Mesendoderm (in vitro differentiated cells): Measurements from ENCODE around the gene NDST3.

Experiments used
- DNase-seq: peaks from one replicate; pipeline ENCODE4 v3.0.0; 2013
- H2AK5ac ChIP-seq: 2 replicates; pipeline ENCODE4 v1.6.1; 2013; ENCODE audit warnings: low read length, inconsistent platforms
- H2BK120ac ChIP-seq: 2 replicates; pipeline ENCODE4 v1.6.1; 2013; ENCODE audit warnings: low read depth, mild to moderate bottlenecking, low read length, moderate library complexity, mixed read lengths
- H2BK15ac ChIP-seq: replicated peaks from 2 replicates; pipeline ENCODE4 v1.6.1; 2013; ENCODE audit warnings: low read depth, mild to moderate bottlenecking, moderate library complexity
- H2BK5ac ChIP-seq: 2 replicates; pipeline ENCODE4 v1.6.1; 2013; ENCODE audit warnings: low read length, inconsistent platforms
- H3K18ac ChIP-seq: 2 replicates; pipeline ENCODE4 v1.6.1; 2013; ENCODE audit warnings: mild to moderate bottlenecking, low read length, mixed read lengths
- H3K23ac ChIP-seq: one replicate; pipeline ENCODE4 v1.6.1; 2013; ENCODE audit warnings: low read length
- H3K27ac ChIP-seq: 2 replicates; pipeline ENCODE4 v1.5.1; 2013; ENCODE audit warnings: low read depth, mild to moderate bottlenecking, inconsistent platforms, low read length, moderate library complexity
- H3K27me3 ChIP-seq: 2 replicates; pipeline ENCODE4 v1.6.1; 2013; ENCODE audit warnings: low read length, control low read depth, mild to moderate bottlenecking, inconsistent platforms; ENCODE audit not compliant: insufficient read depth, poor library complexity
- H3K36me3 ChIP-seq: 2 replicates; pipeline ENCODE4 v1.6.1; 2013; ENCODE audit warnings: low read length, inconsistent platforms; ENCODE audit not compliant: control insufficient read depth, insufficient read depth
- H3K4ac ChIP-seq: one replicate; pipeline ENCODE4 v1.6.1; 2013; ENCODE audit warnings: low read depth, mild to moderate bottlenecking, low read length, moderate library complexity
- H3K4me1 ChIP-seq: 2 replicates; pipeline ENCODE4 v1.6.1; 2013; ENCODE audit warnings: low read depth, low read length, inconsistent platforms; ENCODE audit not compliant: control insufficient read depth
- H3K4me2 ChIP-seq: 2 replicates; pipeline ENCODE4 v1.6.1; 2013; ENCODE audit warnings: low read length
- H3K4me3 ChIP-seq: 2 replicates; pipeline ENCODE4 v1.5.1; 2013; ENCODE audit warnings: mild to moderate bottlenecking, low read length
- H3K56ac ChIP-seq: one replicate; pipeline ENCODE4 v1.6.1; 2013; ENCODE audit warnings: low read length
- H3K79me1 ChIP-seq: 2 replicates; pipeline ENCODE4 v1.6.1; 2013; ENCODE audit warnings: low read length, inconsistent platforms
- H3K79me2 ChIP-seq: 2 replicates; pipeline ENCODE4 v1.6.1; 2013; ENCODE audit warnings: mild to moderate bottlenecking, low read length; ENCODE audit not compliant: control insufficient read depth, insufficient read depth
- H3K9ac ChIP-seq: 2 replicates; pipeline ENCODE4 v1.6.1; 2013; ENCODE audit warnings: low read length, inconsistent platforms
- H4K5ac ChIP-seq: one replicate; pipeline ENCODE4 v1.6.1; 2013; ENCODE audit warnings: low read length
- H4K8ac ChIP-seq: one replicate; pipeline ENCODE4 v1.6.1; 2013; ENCODE audit warnings: low read depth, mild to moderate bottlenecking, control low read depth, low read length, moderate library complexity
- WGBS: extraction: QIAGEN DNeasy Blood & Tissue Kit; methylation state at CpG from one replicate; pipeline ENCODE4 v1.1.7; 2013; ENCODE audit warnings: low lambda C conversion rate, missing lambda C conversion rate; ENCODE audit not compliant: insufficient coverage; ENCODE audit errors: extremely low coverage; 5-methylcytosine and 5-hydroxymethylcytosine counted together

Gene NDST3

GRCh38 chr4:118171381-118171780 lies 137.1 kb downstream of the NDST3 start:
- H3K4me3 ChIP-seq, result no peak overlapping the region
- H3K36me3 ChIP-seq, result no peaks in the 10 kb centered on the region
- no peaks in the 10 kb centered on the region for H3K79me1 ChIP-seq
- H4K5ac ChIP-seq, result no peak overlapping the region
- no peak overlapping the region for H3K18ac ChIP-seq
- H2AK5ac ChIP-seq, result no peak overlapping the region
- H2BK5ac ChIP-seq, result no peak overlapping the region
- no peak for DNase-seq
- H3K27me3 ChIP-seq, result no peaks in the 10 kb centered on the region
- H2BK15ac ChIP-seq, result no peak overlapping the region
- no peak overlapping the region for H2BK120ac ChIP-seq
- H3K4me1 ChIP-seq, result peaks cover 6% of the 10 kb centered on the region
- no peak overlapping the region for H3K56ac ChIP-seq
- H3K79me2 ChIP-seq, result no peaks in the 10 kb centered on the region
- no peak overlapping the region for H3K27ac ChIP-seq
- H3K9ac ChIP-seq, result no peak overlapping the region
- no peak overlapping the region for H3K4me2 ChIP-seq
- WGBS, result no CpG with 5 or more reads among the region's 4 CpGs
- H4K8ac ChIP-seq, result no peak overlapping the region
- no peak overlapping the region for H3K23ac ChIP-seq
- H3K4ac ChIP-seq, result no peak overlapping the region

DNA sequence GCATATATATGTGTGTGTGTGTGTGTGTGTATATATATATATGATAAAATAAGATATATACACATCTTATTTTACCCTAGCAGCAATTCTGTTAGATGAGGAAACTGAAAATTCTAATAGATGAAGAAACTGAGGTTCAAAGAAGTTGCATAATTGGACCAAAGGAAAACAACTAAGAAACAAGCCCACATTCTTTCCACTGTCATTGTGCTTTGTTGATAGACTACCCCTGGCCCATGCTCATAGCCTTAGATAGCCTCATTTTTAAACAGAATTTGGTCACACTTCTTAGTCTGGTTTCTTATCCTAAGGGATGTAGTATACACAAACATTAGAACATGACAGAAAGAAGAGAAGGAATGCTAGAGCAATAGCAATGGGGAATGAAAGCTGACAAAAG lies 138.8 kb downstream of the NDST3 start:
- H3K79me1 ChIP-seq, result no peaks in the 10 kb centered on the region
- no peak overlapping the region for H3K56ac ChIP-seq
- no peak overlapping the region for H3K9ac ChIP-seq
- no peaks in the 10 kb centered on the region for H3K27me3 ChIP-seq
- no peak overlapping the region for H2BK5ac ChIP-seq
- no peak overlapping the region for H3K4me2 ChIP-seq
- H4K8ac ChIP-seq, result no peak overlapping the region
- DNase-seq, result no peak
- no peak overlapping the region for H3K4me3 ChIP-seq
- no peaks in the 10 kb centered on the region for H3K36me3 ChIP-seq
- H2BK120ac ChIP-seq, result no peak overlapping the region
- no peak overlapping the region for H2AK5ac ChIP-seq
- no peak overlapping the region for H3K18ac ChIP-seq
- H3K23ac ChIP-seq, result no peak overlapping the region
- peaks cover 6% of the 10 kb centered on the region for H3K4me1 ChIP-seq
- H4K5ac ChIP-seq, result no peak overlapping the region
- no peaks in the 10 kb centered on the region for H3K79me2 ChIP-seq
- H3K4ac ChIP-seq, result no peak overlapping the region
- no peak overlapping the region for H3K27ac ChIP-seq
- no peak overlapping the region for H2BK15ac ChIP-seq

DNA sequence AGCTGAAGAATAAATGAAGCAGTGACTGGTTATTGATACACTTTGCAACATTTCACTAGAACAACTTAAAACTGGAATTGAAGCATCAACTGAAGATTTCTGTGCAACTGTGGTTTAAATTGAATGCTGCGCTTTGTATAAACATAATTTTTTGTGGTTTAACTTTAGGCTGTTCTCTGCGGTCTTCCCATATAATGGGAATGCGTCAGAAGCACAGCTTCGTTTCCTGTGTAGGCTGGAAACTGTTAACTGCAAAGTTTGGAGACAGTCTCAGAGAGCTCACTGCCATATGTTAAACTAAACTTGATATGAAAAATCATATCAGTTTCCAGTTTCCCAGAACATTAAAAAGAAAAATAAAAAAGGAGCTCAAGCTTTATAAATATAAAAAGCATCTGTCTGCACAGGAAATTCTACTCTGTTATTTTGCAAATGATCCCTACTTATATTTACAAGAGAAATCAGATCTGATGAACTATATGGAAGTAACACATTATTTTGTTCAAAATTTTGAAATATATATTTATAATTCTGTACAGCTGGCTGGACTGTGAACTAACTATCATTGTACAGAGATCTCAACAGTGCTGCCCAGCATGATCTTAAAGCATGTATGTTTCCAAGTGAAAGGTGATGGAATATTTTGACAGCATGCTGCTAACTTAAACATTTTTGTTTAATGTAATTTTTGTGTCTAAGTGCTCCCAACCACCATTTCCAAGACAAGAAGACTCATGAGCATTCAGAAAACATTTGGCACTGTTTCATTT lies 139.9 kb downstream of the NDST3 start:
- no peaks in the 10 kb centered on the region for H3K27me3 ChIP-seq
- no peak overlapping the region for H2BK5ac ChIP-seq
- no peak overlapping the region for H2AK5ac ChIP-seq
- WGBS, result no CpG with 5 or more reads among the region's 4 CpGs
- no peak overlapping the region for H2BK15ac ChIP-seq
- H3K27ac ChIP-seq, result no peak overlapping the region
- no peak overlapping the region for H3K9ac ChIP-seq
- no peak overlapping the region for H3K56ac ChIP-seq
- H2BK120ac ChIP-seq, result no peak overlapping the region
- DNase-seq, result no peak
- no peaks in the 10 kb centered on the region for H3K79me1 ChIP-seq
- H3K4me2 ChIP-seq, result no peak overlapping the region
- no peak overlapping the region for H3K4me3 ChIP-seq
- peaks cover 6% of the 10 kb centered on the region for H3K4me1 ChIP-seq
- no peak overlapping the region for H4K8ac ChIP-seq
- H3K4ac ChIP-seq, result no peak overlapping the region
- H3K23ac ChIP-seq, result no peak overlapping the region
- no peak overlapping the region for H4K5ac ChIP-seq
- no peaks in the 10 kb centered on the region for H3K79me2 ChIP-seq
- no peaks in the 10 kb centered on the region for H3K36me3 ChIP-seq
- no peak overlapping the region for H3K18ac ChIP-seq

DNA sequence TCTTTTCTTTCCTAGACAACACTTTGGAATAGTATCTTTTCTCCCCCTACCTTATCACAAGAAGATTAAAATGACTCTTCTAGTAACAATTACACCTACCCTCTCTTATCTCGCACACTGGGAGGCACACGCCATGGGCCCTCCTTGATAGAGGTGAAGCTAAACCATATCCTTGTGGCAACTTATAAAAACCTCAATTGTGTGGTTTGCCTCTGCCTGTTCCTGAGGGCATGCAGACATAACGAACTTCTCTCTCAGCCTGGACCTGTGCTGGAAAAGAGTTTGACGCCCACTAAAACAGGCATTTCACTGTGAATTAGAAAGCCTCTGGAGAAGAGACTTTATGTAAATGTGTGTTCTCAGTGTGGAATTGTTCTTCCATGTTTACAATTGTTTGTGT lies 141.2 kb downstream of the NDST3 start:
- H3K23ac ChIP-seq, result no peak overlapping the region
- H4K5ac ChIP-seq, result no peak overlapping the region
- H3K9ac ChIP-seq, result no peak overlapping the region
- no peaks in the 10 kb centered on the region for H3K79me1 ChIP-seq
- H3K4me3 ChIP-seq, result no peak overlapping the region
- no peak overlapping the region for H3K4me2 ChIP-seq
- H3K56ac ChIP-seq, result no peak overlapping the region
- no peak overlapping the region for H2AK5ac ChIP-seq
- H3K27ac ChIP-seq, result no peak overlapping the region
- peaks cover 6% of the 10 kb centered on the region for H3K4me1 ChIP-seq
- DNase-seq, result peak; percentile 90
- H4K8ac ChIP-seq, result no peak overlapping the region
- H2BK5ac ChIP-seq, result no peak overlapping the region
- no peak overlapping the region for H2BK15ac ChIP-seq
- no peak overlapping the region for H3K18ac ChIP-seq
- no CpG with 5 or more reads among the region's 4 CpGs for WGBS
- no peaks in the 10 kb centered on the region for H3K79me2 ChIP-seq
- no peak overlapping the region for H2BK120ac ChIP-seq
- H3K27me3 ChIP-seq, result no peaks in the 10 kb centered on the region
- H3K4ac ChIP-seq, result no peak overlapping the region
- H3K36me3 ChIP-seq, result no peaks in the 10 kb centered on the region

DNA sequence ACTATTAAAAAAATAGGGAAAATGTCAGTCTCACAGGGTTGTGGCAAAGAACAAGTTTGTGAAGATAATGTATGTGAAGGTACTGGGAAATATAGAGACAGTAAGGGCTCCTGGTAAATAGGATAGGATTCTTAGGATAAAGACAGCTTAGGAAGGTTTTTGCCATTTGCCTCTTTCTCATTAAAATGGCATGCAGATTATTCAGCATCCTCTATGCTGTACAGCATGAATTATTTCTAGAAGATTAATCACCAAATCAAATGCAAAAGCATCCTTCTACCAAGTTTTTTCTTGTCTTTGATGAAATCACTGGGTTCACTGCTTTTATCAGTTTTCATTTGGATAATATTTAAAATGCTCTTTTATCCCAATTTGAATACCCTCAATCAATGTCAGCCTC lies 142.8 kb downstream of the NDST3 start:
- Histone ChIP-seq H3K4me1 (peaks cover 6% of the 10 kb centered on the region), H3K27ac (no peak overlapping the region), H2BK120ac (no peak overlapping the region), H2AK5ac (no peak overlapping the region), H4K5ac (no peak overlapping the region), H2BK5ac (no peak overlapping the region), H3K4me2 (no peak overlapping the region), H3K56ac (no peak overlapping the region), H3K27me3 (no peaks in the 10 kb centered on the region), H3K4me3 (no peak overlapping the region), H3K79me1 (no peaks in the 10 kb centered on the region), H2BK15ac (no peak overlapping the region), H4K8ac (no peak overlapping the region), H3K23ac (no peak overlapping the region), H3K79me2 (no peaks in the 10 kb centered on the region), H3K18ac (no peak overlapping the region), H3K36me3 (no peaks in the 10 kb centered on the region), H3K9ac (no peak overlapping the region), H3K4ac (no peak overlapping the region)
- DNase-seq, result no peak

GRCh38 chr4:118180776-118181175 lies 146.5 kb downstream of the NDST3 start:
- Histone ChIP-seq H3K36me3 (no peaks in the 10 kb centered on the region), H3K4ac (no peak overlapping the region), H2AK5ac (no peak overlapping the region), H3K18ac (no peak overlapping the region), H4K5ac (no peak overlapping the region), H2BK15ac (no peak overlapping the region), H3K23ac (no peak overlapping the region), H3K9ac (no peak overlapping the region), H3K79me2 (no peaks in the 10 kb centered on the region), H3K27me3 (no peaks in the 10 kb centered on the region), H3K4me2 (no peak overlapping the region), H3K4me1 (peaks cover under 1% of the 10 kb centered on the region), H2BK5ac (no peak overlapping the region), H3K56ac (no peak overlapping the region), H3K27ac (no peak overlapping the region), H2BK120ac (no peak overlapping the region), H3K4me3 (no peak overlapping the region), H4K8ac (no peak overlapping the region), H3K79me1 (no peaks in the 10 kb centered on the region)
- DNase-seq, result no peak
- WGBS, result no CpG with 5 or more reads among the region's 2 CpGs
